Stimulated activated memory B cell treated with anti-CD40 and anti-IgM and Interleukin-4, amounts not matched to agents 10 μg/mL and 1 μg/mL and 100 μg/mL, for 72 hours (primary cell): Measurements from ENCODE around the gene DZANK1.
"Not testable (repeated sequence)": the region's sequence is repeated elsewhere in the genome, so short reads cannot be mapped to it uniquely, and the experiment has no call there.

ENCODE experiments used
- ATAC-seq: fragments of 150-1000 bp; cut with Tn5 transposase; 2 replicates; pipeline ENCODE4 v1.10.0; 2021
- H3K27ac Mint-ChIP-seq: one replicate; pipeline ENCODE4 v1.8.0; 2022; ENCODE audit warnings: mild to moderate bottlenecking, mixed read lengths
- H3K27me3 Mint-ChIP-seq: one replicate; pipeline ENCODE4 v1.8.0; 2022; ENCODE audit warnings: mixed read lengths
- H3K36me3 Mint-ChIP-seq: one replicate; pipeline ENCODE4 v1.8.0; 2022; ENCODE audit warnings: mixed read lengths
- H3K4me1 Mint-ChIP-seq: one replicate; pipeline ENCODE4 v1.8.0; 2022; ENCODE audit warnings: mixed read lengths
- H3K4me3 Mint-ChIP-seq: one replicate; pipeline ENCODE4 v1.8.0; 2022; ENCODE audit warnings: mild to moderate bottlenecking, moderate library complexity, mixed read lengths
- H3K9me3 Mint-ChIP-seq: one replicate; pipeline ENCODE4 v1.8.0; 2022; ENCODE audit warnings: mixed read lengths

The DZANK1 gene

DNA sequence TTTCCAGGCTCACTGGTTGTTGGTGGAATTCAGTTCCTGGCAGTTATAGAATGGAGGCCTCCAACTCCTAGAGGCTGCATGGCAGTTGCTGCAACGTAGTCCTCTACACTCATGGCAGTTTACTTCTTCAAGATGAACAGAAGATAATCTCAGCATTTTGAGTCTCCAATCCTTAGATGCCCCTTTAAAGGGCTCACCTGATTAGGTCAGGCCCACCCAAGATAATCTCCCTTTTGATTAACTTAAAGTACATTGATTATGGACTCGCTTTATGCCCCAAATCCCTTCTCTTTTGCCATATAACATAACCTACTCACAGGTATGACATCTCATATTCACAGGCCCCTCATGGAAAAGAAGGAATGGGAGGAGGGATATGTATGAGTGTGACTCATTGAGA is 102.1 kb downstream of the DZANK1 start:
- no peak for ATAC-seq
- Mint-ChIP-seq H3K4me1 (no peaks in the 10 kb centered on the region), H3K27me3 (peaks cover 20% of the 10 kb centered on the region), H3K4me3 (no peak overlapping the region), H3K27ac (no peak overlapping the region), H3K36me3 (no peaks in the 10 kb centered on the region), H3K9me3 (no peaks in the 10 kb centered on the region)

DNA sequence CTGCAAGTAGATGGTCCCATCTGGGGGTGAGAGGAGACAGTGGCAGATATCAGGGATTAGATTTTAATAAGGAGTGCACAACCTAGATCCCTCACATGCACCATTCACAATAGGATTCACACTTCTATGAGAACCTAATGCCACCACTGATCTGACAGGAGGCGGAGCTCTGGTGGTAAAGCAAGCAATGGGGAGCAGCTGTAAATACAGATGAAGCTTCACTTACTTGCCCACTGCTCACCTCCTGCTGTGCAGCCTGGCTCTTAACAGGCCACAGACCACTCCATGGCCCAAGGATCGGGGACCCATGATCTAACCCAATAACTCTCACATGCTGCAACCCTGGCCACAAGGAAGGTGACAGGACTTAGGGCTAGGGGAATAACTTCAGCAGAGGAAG is 103.1 kb downstream of the DZANK1 start:
- Mint-ChIP-seq H3K27ac (no peak overlapping the region), H3K4me1 (no peaks in the 10 kb centered on the region), H3K27me3 (peaks cover 20% of the 10 kb centered on the region), H3K36me3 (no peaks in the 10 kb centered on the region), H3K9me3 (no peaks in the 10 kb centered on the region), H3K4me3 (no peak overlapping the region)
- ATAC-seq = no peak

DNA sequence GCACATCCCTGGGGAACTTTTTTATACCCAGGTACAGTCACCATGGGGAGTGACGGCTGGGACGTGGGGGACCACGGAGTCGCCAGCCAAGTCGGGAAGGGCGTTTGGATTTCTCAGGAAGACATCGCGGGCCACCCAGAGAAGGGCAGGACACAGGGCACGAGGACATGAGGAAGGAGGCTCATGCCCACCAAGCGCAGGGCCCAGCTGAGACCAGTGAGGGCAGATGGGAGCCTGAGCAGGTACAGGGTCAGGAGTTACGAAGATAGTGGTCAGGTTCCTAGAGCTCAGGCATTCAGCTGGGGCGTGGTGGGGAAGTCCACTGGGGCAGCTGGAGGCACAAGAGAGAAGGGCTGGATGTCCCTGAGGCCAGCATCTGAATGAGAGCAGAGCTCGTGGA is 103.9 kb downstream of the DZANK1 start:
- no peak for ATAC-seq
- no peaks in the 10 kb centered on the region for H3K9me3 Mint-ChIP-seq
- H3K27me3 Mint-ChIP-seq = peaks cover 20% of the 10 kb centered on the region
- H3K27ac Mint-ChIP-seq = no peak overlapping the region
- no peaks in the 10 kb centered on the region for H3K36me3 Mint-ChIP-seq
- no peak overlapping the region for H3K4me3 Mint-ChIP-seq
- H3K4me1 Mint-ChIP-seq = no peaks in the 10 kb centered on the region

- Mint-ChIP-seq H3K36me3 (no peaks in the 10 kb centered on the region), H3K9me3 (no peaks in the 10 kb centered on the region), H3K27ac (no peak overlapping the region), H3K4me3 (no peak overlapping the region), H3K27me3 (peaks cover 20% of the 10 kb centered on the region), H3K4me1 (no peaks in the 10 kb centered on the region)
- ATAC-seq = no peak
Measured at GRCh38 chr20:18361678-18362077, 105.2 kb downstream of the DZANK1 start.

DNA sequence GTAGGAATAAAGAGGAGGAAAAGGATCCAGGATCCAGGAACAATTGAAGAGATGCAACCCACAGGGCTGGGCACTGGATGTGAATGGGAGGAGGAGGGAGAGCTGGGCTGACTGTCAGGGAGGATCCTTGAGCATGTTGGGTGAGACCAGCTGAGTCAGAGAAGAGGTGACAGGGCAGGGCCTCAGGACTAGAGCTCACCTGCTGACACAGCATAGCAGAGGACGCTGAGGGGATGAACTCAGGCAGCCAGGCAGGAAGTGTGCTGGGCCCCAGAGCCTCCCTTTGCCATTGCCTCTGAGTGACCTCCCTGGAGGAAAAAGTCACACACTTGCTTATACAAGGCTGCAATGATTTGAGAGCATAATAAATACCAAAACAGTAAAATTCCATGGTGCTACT is 106.2 kb downstream of the DZANK1 start:
- ATAC-seq = no peak
- no peak overlapping the region for H3K4me3 Mint-ChIP-seq
- H3K36me3 Mint-ChIP-seq = no peaks in the 10 kb centered on the region
- no peaks in the 10 kb centered on the region for H3K4me1 Mint-ChIP-seq
- no peak overlapping the region for H3K27ac Mint-ChIP-seq
- no peaks in the 10 kb centered on the region for H3K9me3 Mint-ChIP-seq
- H3K27me3 Mint-ChIP-seq = peaks cover 20% of the 10 kb centered on the region

- Mint-ChIP-seq H3K4me1 (no peaks in the 10 kb centered on the region), H3K4me3 (no peak overlapping the region), H3K27me3 (peaks cover 26% of the 10 kb centered on the region), H3K36me3 (no peaks in the 10 kb centered on the region), H3K27ac (no peak overlapping the region), H3K9me3 (peaks cover 2% of the 10 kb centered on the region)
- no peak for ATAC-seq
Measured at GRCh38 chr20:18359854-18360253, 107.0 kb downstream of the DZANK1 start.

GRCh38 chr20:18349749-18350148 is 117.1 kb downstream of the DZANK1 start:
- H3K4me3 Mint-ChIP-seq, H3K9me3 Mint-ChIP-seq, H3K4me1 Mint-ChIP-seq, H3K36me3 Mint-ChIP-seq, H3K27ac Mint-ChIP-seq, ATAC-seq: not testable (repeated sequence)
- H3K27me3 Mint-ChIP-seq = peaks cover 16% of the 10 kb centered on the region
